Measurements from ENCODE around the gene SLC28A2. TPM values are rescaled to one million over a fixed set of nuclear protein-coding genes. Genes with fewer than 3 reads are reported as not detected.

The SLC28A2 gene
- total RNA-seq, 1 experiment from 2014 or later = not detected

GRCh38 chr15:45268135-45268534, 16.1 kb downstream of the SLC28A2 start:
- no peak overlapping the region for H3K4me3 ChIP-seq (ENCODE audit: low read depth, low read length, poor library complexity, severe bottlenecking)
- no TSS peak for BruUV-seq (replicated peaks)
- no peaks in the 10 kb centered on the region for H3K36me3 ChIP-seq (ENCODE audit: insufficient read depth, low read length, poor library complexity, severe bottlenecking)
- no peak for DNase-seq (ENCODE audit: low spot score)
- no peaks in the 10 kb centered on the region for H3K27me3 ChIP-seq (replicated peaks; ENCODE audit: insufficient read depth, low read depth, low read length, poor library complexity)
- no peaks in the 10 kb centered on the region for H3K4me1 ChIP-seq (ENCODE audit: insufficient read depth, low read length, poor library complexity, severe bottlenecking)
- H3K27ac ChIP-seq (ENCODE audit: low read depth, low read length, poor library complexity, severe bottlenecking) = no peak overlapping the region
- POLR2A ChIA-PET (ENCODE audit: low non-redundant PET) = no interaction called here
- CTCF ChIA-PET = no interaction called here
- 0 out of 2 replicates have a peak, but pooled peaks have one; percentile 15 for TF ChIP-seq CTCF (conservative IDR thresholded peaks at IDR 0.05; ENCODE audit: low read depth, low read length)
- no peak for TF ChIP-seq EZH2 (IDR thresholded peaks at IDR 0.05; ENCODE audit: borderline replicate concordance, low read depth, low read length, poor library complexity, severe bottlenecking)
- intact Hi-C loops (cut with micrococcal nuclease; ENCODE audit: unreplicated experiment) = no loop called here
- no peaks in the 10 kb centered on the region for H3K9me3 ChIP-seq (ENCODE audit: low read depth, low read length, poor library complexity, severe bottlenecking)

GRCh38 chr15:45274636-45275380, 22.8 kb downstream of the SLC28A2 start:
- no peak overlapping the region for H3K4me3 ChIP-seq (ENCODE audit: low read depth, low read length, poor library complexity, severe bottlenecking)
- no TSS peak for BruUV-seq (replicated peaks)
- no peaks in the 10 kb centered on the region for H3K9me3 ChIP-seq (ENCODE audit: low read depth, low read length, poor library complexity, severe bottlenecking)
- H3K36me3 ChIP-seq (ENCODE audit: insufficient read depth, low read length, poor library complexity, severe bottlenecking) = no peaks in the 10 kb centered on the region
- TF ChIP-seq CTCF (conservative IDR thresholded peaks at IDR 0.05; ENCODE audit: low read depth, low read length) = no peak
- TF ChIP-seq EZH2 (IDR thresholded peaks at IDR 0.05; ENCODE audit: borderline replicate concordance, low read depth, low read length, poor library complexity, severe bottlenecking) = no peak
- CTCF ChIA-PET = no interaction called here
- no peaks in the 10 kb centered on the region for H3K27me3 ChIP-seq (replicated peaks; ENCODE audit: insufficient read depth, low read depth, low read length, poor library complexity)
- intact Hi-C loops (cut with micrococcal nuclease; ENCODE audit: unreplicated experiment) = no loop called here
- peaks cover 2% of the 10 kb centered on the region for H3K4me1 ChIP-seq (ENCODE audit: insufficient read depth, low read length, poor library complexity, severe bottlenecking)
- POLR2A ChIA-PET (ENCODE audit: low non-redundant PET) = no interaction called here
- no peak overlapping the region for H3K27ac ChIP-seq (ENCODE audit: low read depth, low read length, poor library complexity, severe bottlenecking)
- no peak for DNase-seq (ENCODE audit: low spot score)

- H3K27me3 ChIP-seq (replicated peaks; ENCODE audit: insufficient read depth, low read depth, low read length, poor library complexity) = no peaks in the 10 kb centered on the region
- peaks cover 3% of the 10 kb centered on the region for H3K4me1 ChIP-seq (ENCODE audit: insufficient read depth, low read length, poor library complexity, severe bottlenecking)
- no peak overlapping the region for H3K27ac ChIP-seq (ENCODE audit: low read depth, low read length, poor library complexity, severe bottlenecking)
- intact Hi-C loops (cut with micrococcal nuclease; ENCODE audit: unreplicated experiment) = no loop called here
- H3K4me3 ChIP-seq (ENCODE audit: low read depth, low read length, poor library complexity, severe bottlenecking) = no peak overlapping the region
- TF ChIP-seq EZH2 (IDR thresholded peaks at IDR 0.05; ENCODE audit: borderline replicate concordance, low read depth, low read length, poor library complexity, severe bottlenecking) (no peak), CTCF (conservative IDR thresholded peaks at IDR 0.05; ENCODE audit: low read depth, low read length) (peak; percentile 58)
- H3K36me3 ChIP-seq (ENCODE audit: insufficient read depth, low read length, poor library complexity, severe bottlenecking) = no peaks in the 10 kb centered on the region
- peak; percentile 58 for DNase-seq (ENCODE audit: low spot score)
- ChIA-PET POLR2A (ENCODE audit: low non-redundant PET) (interaction anchor here (0.5 kb wide), 1 partner anchor 118 kb away, joined by 3 read pairs; no protein-coding TSS in a partner anchor), CTCF (interaction anchor here (0.6 to 1.0 kb wide), 3 partner anchors 74 to 150 kb away, joined by 3 to 5 read pairs (median 4); no protein-coding TSS in a partner anchor)
- no TSS peak for BruUV-seq (replicated peaks)
- H3K9me3 ChIP-seq (ENCODE audit: low read depth, low read length, poor library complexity, severe bottlenecking) = no peaks in the 10 kb centered on the region
These were observed 24.8 kb downstream of the SLC28A2 start for GRCh38 chr15:45276831-45277230.
